NCI-H2081 (cell line): ENCODE data around the gene ATE1.

Source experiments
- DNase-seq, 2 experiments: peaks; one replicate each; lab custom pipeline; 2025; lab: John Stamatoyannopoulos, UW

ATE1 gene

DNA sequence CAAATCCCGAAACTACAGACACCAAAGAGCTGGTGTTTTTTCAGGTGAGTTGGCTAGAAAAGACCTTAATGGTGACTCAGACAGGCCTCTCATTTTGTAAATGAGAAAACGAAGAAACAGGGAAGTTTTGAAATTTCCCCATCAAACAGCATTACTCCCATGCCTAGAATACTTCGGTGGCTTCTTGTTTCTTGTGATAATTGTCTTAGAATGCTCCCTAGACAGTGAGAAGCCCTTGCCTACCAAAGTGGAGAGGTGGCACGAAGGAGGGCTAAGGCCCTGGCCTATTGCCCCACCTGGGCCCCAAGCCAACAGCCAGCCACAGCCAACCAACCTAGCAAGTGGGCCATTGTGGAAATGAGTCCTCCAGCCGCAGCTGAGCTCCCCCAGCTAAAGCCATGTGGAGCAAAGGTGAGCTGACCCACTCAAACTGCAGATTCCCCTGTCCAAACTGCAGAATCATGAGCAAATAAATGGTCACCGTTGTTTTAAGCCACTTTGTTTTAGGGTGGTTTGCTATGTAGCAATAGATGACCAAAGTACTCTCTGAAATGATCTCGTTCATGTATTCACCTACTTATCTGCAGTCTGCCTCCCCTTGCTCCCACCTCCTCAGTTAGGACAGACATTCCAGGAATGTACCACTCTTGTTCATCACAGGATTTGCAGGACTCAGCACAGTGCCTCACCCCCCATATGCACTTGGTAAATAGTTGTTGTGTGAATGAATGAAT, 231.9 kb downstream of the ATE1 start:
- DNase-seq: no peak

DNA sequence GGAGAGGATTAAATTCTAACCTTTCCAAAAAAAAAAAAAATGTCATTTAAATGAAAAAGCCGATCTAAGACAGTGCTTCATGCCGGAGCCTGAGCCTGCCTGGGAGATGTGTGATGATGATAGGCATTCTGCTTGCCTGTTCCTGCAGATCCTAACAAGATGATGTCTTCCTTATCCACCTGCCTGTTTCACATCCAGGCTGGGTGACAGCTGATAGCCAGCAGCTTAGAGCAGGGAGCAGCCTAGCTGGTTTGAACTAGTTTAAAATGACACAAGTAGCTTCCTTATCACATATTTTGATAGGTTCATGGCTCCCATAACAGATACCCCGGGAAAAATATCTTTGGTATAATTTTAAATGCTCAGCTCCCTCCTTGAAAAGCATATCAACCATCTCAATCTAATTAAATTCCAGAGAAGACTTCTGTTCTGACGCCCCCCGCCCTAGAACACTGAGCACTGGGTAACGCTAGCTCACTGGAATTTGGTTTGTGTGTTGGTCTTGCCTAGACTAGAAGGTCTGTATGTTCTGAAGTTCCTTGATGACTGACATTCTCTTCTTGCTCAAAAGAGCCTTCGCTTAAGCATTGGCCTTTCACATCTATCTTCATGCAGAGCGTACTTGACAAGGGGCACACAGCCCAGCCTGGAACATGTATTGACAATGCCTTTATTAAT, 232.7 kb downstream of the ATE1 start:
- no peak for DNase-seq

DNA sequence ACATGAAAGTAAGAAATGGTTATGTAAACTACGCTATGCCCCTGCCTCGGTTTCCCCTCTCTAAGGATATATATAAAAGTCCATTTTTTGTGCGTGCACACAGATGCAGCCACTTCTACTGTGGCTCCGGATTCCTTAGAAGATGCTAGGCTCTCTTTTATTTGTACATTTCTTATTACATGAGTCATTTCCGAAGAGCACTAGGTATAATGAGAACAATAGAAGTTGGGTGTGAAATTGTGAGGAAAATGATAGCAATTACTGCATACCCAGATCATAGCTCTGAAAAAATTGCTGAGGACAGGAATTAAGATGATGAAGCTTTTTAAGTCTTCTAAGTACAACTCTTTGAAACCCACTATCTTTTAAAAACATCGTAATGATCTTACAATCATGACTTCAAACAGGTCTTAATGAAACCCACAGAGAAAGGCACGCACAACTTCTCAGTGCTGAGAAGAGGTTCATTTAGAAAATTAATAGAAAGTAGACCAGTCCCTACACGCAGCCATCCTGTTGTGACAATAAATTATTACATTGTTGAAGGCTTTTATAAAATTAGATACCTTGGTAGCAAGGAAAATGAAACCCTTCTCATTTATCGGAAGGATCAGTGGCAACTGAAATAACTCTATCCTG, 233.4 kb downstream of the ATE1 start:
- no peak for DNase-seq

DNA sequence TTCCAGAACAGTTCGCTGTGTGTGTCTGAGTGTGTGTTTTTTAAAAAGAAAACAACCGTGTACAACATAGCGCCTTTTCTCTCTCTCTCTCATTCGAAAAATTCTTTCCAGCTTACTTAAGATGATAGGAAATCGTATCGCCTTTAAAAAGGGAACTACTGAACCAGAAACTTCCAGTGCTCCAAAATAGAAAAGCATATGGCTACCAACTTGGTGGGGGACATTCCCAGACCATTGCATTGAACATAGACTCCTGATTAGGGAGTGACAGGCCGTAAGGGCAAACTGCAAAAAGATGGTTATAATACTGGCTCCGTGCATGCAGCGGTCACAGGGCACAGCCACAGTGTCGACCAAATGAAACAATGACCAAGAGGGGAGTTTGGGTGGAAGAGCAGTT, 235.2 kb downstream of the ATE1 start:
- DNase-seq: no peak

DNA sequence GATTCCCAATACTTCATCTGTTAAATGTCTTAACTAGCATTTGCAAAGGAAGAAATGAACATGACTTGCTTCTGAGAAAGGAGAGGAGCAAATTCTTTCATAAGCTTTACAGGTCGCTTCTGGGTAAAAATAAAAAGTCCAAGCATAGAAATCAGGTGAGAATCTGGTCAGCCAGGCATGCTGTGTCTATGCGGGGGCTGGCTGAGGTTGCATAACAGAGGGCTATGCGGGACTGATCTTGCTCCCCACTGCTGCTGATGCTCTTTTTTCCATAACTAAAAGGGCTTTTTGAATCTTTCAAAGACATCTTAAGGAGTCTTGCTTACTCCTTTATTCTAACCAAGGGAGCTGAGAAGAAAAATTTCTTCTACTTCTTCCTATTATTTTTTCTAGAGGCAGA, 236.9 kb downstream of the ATE1 start:
- no peak for DNase-seq
